WTC11 (cell line): Measurements from ENCODE around the gene CNMD. TPM values are rescaled to one million over a fixed set of nuclear protein-coding genes. Genes with fewer than 3 reads are reported as not detected.

ENCODE experiments used
- ATAC-seq: fragments of 200-7000 bp; cut with Tn5 transposase; 2 replicates; pipeline ENCODE4 v1.10.0; 2021; ENCODE audit warnings: mild to moderate bottlenecking, moderate library complexity
- CTCF ChIA-PET: fragments of 300-600 bp; sonication (Branson Sonifier 250); formaldehyde crosslinking; loops from one replicate; lab custom pipeline; 2021; ENCODE audit warnings: antibody characterized with exemption; lab: Charles Lee
- POLR2A ChIA-PET: fragments of 350-600 bp; sonication (Branson Sonifier 250); formaldehyde crosslinking; loops from one replicate; lab custom pipeline; 2021; ENCODE audit warnings: antibody characterized with exemption; lab: Charles Lee
- DNase-seq: peaks from one replicate; pipeline ENCODE4 v3.0.0; 2021; ENCODE audit warnings: low spot score
- H3K27ac Mint-ChIP-seq: 2 replicates; pipeline ENCODE4 v1.8.0; 2021; ENCODE audit warnings: mixed read lengths
- H3K27me3 Mint-ChIP-seq: 2 replicates; pipeline ENCODE4 v1.8.0; 2021; ENCODE audit warnings: low read depth, mild to moderate bottlenecking, moderate library complexity, mixed read lengths
- H3K36me3 Mint-ChIP-seq: 2 replicates; pipeline ENCODE4 v1.8.0; 2021; ENCODE audit warnings: mixed read lengths
- H3K4me1 Mint-ChIP-seq: 2 replicates; pipeline ENCODE4 v1.8.0; 2022; ENCODE audit warnings: mixed read lengths
- H3K4me3 Mint-ChIP-seq: 2 replicates; pipeline ENCODE4 v1.8.0; 2021; ENCODE audit warnings: mild to moderate bottlenecking, moderate library complexity, mixed read lengths
- H3K9me3 Mint-ChIP-seq: 2 replicates; pipeline ENCODE4 v1.8.0; 2021; ENCODE audit warnings: mixed read lengths
- AFF4 ChIP-seq: sonication (generic); formaldehyde crosslinking; IDR thresholded peaks from 2 replicates; pipeline ENCODE4 v1.8.1; 2023; ENCODE audit warnings: mild to moderate bottlenecking, missing genetic modification reagents, borderline replicate concordance
- FOXJ3 ChIP-seq: sonication (generic); formaldehyde crosslinking; IDR thresholded peaks from 2 replicates; pipeline ENCODE4 v1.9.0; 2021; ENCODE audit warnings: missing genetic modification reagents, mild to moderate bottlenecking, borderline replicate concordance
- IRF1 ChIP-seq: sonication (generic); formaldehyde crosslinking; IDR thresholded peaks from 2 replicates; pipeline ENCODE4 v1.8.0; 2023; ENCODE audit warnings: missing genetic modification reagents
- JAZF1 ChIP-seq: fragments of 250-450 bp; sonication (Bioruptor Pico); IDR thresholded peaks from 2 replicates; pipeline ENCODE4 v1.9.0; 2021; ENCODE audit warnings: moderate library complexity, mild to moderate bottlenecking, inconsistent platforms
- NFE2L1 ChIP-seq: sonication (generic); formaldehyde crosslinking; IDR thresholded peaks from 2 replicates; pipeline ENCODE4 v1.8.1; 2023; ENCODE audit warnings: missing genetic modification reagents
- OVOL2 ChIP-seq: fragments of 250-450 bp; sonication (Bioruptor Pico); IDR thresholded peaks from 2 replicates; pipeline ENCODE4 v1.9.0; 2021; ENCODE audit warnings: mild to moderate bottlenecking, borderline replicate concordance
- SMAD4 ChIP-seq: sonication (generic); formaldehyde crosslinking; IDR thresholded peaks from 2 replicates; pipeline ENCODE4 v1.8.0; 2022; ENCODE audit warnings: mild to moderate bottlenecking, missing genetic modification reagents
- TCF7 ChIP-seq: sonication (generic); formaldehyde crosslinking; IDR thresholded peaks from 2 replicates; pipeline ENCODE4 v1.8.0; 2022; ENCODE audit warnings: mild to moderate bottlenecking, low read depth, missing genetic modification reagents, moderate library complexity
- ZNF232 ChIP-seq: sonication (generic); formaldehyde crosslinking; IDR thresholded peaks from 2 replicates; pipeline ENCODE4 v1.8.0; 2022; ENCODE audit warnings: mild to moderate bottlenecking, missing genetic modification reagents
- ZNF263 ChIP-seq: sonication (generic); formaldehyde crosslinking; IDR thresholded peaks from 2 replicates; pipeline ENCODE4 v1.8.1; 2022; ENCODE audit warnings: low read depth, mild to moderate bottlenecking, moderate library complexity, missing genetic modification reagents
- ZNF396 ChIP-seq: fragments of 250-450 bp; sonication (Bioruptor Pico); IDR thresholded peaks from 2 replicates; pipeline ENCODE4 v1.8.0; 2021; ENCODE audit warnings: mild to moderate bottlenecking, moderate library complexity, borderline replicate concordance
- total RNA-seq: library from RNA; stranded (reverse); gene quantifications from 3 replicates; pipeline ENCODE4 v1.2.3, GENCODE V29; 2021
- TF ChIP-seq, protein P1 (sequence below): sonication (generic); formaldehyde crosslinking; IDR thresholded peaks from 2 replicates; pipeline ENCODE4 v1.8.1; 2023; ENCODE audit warnings: mild to moderate bottlenecking, missing genetic modification reagents
- TF ChIP-seq, protein P2 (sequence below): sonication (generic); formaldehyde crosslinking; IDR thresholded peaks from 2 replicates; pipeline ENCODE4 v1.8.1; 2023; ENCODE audit warnings: mild to moderate bottlenecking, missing genetic modification reagents
- TF ChIP-seq, protein P3 (sequence below): sonication (generic); formaldehyde crosslinking; IDR thresholded peaks from 2 replicates; pipeline ENCODE4 v1.8.0; 2023; ENCODE audit warnings: mild to moderate bottlenecking, missing genetic modification reagents
- TF ChIP-seq, protein P4 (sequence below): sonication (generic); formaldehyde crosslinking; IDR thresholded peaks from 2 replicates; pipeline ENCODE4 v1.8.1; 2022; ENCODE audit warnings: mild to moderate bottlenecking, moderate library complexity, missing genetic modification reagents

CNMD gene
- total RNA-seq, 1 experiment from 2014 or later: 95.1 TPM

DNA sequence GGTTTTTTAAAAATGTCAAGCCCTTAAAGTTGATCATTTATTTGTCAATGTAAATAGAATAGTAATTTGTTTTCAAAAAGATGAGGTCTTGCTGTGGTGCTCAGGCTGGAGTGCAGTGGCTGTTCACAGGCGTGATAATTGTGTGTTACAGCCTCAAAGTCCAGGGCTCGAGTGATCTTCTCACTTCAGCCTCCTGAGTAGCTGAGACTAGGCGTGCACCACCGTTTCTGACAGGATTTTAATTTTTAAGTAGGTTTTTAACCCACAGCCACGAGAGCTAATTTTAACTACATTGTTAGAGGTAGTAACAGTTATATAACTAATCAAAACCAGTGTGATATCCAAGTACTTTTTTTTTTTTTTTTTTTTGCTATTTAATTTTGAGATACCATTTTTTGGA lies 43.1 kb downstream of the CNMD start:
- H3K4me3 Mint-ChIP-seq: no peak overlapping the region
- ChIA-PET CTCF (no interaction called here), POLR2A (no interaction called here)
- no peaks in the 10 kb centered on the region for H3K9me3 Mint-ChIP-seq
- peaks cover 14% of the 10 kb centered on the region; the same call in 1 of the 2 replicates for H3K36me3 Mint-ChIP-seq
- H3K4me1 Mint-ChIP-seq: peaks cover 3% of the 10 kb centered on the region; the same call in 1 of the 2 replicates
- DNase-seq: no peak
- no peak for ATAC-seq
- no peaks in the 10 kb centered on the region for H3K27me3 Mint-ChIP-seq
- no peak overlapping the region for H3K27ac Mint-ChIP-seq
- TF ChIP-seq OVOL2 (CRISPR knock-in tag): no peak
- TF ChIP-seq FOXJ3 (CRISPR knock-in tag): no peak
- TF ChIP-seq JAZF1 (CRISPR knock-in tag): no peak
- TF ChIP-seq TCF7 (CRISPR knock-in tag): no peak
- TF ChIP-seq NFE2L1 (CRISPR knock-in tag): no peak
- TF ChIP-seq, protein P1, sequence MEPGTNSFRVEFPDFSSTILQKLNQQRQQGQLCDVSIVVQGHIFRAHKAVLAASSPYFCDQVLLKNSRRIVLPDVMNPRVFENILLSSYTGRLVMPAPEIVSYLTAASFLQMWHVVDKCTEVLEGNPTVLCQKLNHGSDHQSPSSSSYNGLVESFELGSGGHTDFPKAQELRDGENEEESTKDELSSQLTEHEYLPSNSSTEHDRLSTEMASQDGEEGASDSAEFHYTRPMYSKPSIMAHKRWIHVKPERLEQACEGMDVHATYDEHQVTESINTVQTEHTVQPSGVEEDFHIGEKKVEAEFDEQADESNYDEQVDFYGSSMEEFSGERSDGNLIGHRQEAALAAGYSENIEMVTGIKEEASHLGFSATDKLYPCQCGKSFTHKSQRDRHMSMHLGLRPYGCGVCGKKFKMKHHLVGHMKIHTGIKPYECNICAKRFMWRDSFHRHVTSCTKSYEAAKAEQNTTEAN: no peak
- TF ChIP-seq, protein P2, sequence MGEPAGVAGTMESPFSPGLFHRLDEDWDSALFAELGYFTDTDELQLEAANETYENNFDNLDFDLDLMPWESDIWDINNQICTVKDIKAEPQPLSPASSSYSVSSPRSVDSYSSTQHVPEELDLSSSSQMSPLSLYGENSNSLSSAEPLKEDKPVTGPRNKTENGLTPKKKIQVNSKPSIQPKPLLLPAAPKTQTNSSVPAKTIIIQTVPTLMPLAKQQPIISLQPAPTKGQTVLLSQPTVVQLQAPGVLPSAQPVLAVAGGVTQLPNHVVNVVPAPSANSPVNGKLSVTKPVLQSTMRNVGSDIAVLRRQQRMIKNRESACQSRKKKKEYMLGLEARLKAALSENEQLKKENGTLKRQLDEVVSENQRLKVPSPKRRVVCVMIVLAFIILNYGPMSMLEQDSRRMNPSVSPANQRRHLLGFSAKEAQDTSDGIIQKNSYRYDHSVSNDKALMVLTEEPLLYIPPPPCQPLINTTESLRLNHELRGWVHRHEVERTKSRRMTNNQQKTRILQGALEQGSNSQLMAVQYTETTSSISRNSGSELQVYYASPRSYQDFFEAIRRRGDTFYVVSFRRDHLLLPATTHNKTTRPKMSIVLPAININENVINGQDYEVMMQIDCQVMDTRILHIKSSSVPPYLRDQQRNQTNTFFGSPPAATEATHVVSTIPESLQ (CRISPR knock-in tag): no peak
- no peak for TF ChIP-seq ZNF396
- no peak for TF ChIP-seq SMAD4 (CRISPR knock-in tag)
- no peak for TF ChIP-seq ZNF263 (CRISPR knock-in tag)
- TF ChIP-seq, protein P3, sequence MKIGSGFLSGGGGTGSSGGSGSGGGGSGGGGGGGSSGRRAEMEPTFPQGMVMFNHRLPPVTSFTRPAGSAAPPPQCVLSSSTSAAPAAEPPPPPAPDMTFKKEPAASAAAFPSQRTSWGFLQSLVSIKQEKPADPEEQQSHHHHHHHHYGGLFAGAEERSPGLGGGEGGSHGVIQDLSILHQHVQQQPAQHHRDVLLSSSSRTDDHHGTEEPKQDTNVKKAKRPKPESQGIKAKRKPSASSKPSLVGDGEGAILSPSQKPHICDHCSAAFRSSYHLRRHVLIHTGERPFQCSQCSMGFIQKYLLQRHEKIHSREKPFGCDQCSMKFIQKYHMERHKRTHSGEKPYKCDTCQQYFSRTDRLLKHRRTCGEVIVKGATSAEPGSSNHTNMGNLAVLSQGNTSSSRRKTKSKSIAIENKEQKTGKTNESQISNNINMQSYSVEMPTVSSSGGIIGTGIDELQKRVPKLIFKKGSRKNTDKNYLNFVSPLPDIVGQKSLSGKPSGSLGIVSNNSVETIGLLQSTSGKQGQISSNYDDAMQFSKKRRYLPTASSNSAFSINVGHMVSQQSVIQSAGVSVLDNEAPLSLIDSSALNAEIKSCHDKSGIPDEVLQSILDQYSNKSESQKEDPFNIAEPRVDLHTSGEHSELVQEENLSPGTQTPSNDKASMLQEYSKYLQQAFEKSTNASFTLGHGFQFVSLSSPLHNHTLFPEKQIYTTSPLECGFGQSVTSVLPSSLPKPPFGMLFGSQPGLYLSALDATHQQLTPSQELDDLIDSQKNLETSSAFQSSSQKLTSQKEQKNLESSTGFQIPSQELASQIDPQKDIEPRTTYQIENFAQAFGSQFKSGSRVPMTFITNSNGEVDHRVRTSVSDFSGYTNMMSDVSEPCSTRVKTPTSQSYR (CRISPR knock-in tag): no peak
- TF ChIP-seq AFF4 (CRISPR knock-in tag): no peak
- TF ChIP-seq ZNF232 (CRISPR knock-in tag): no peak
- TF ChIP-seq IRF1 (CRISPR knock-in tag): no peak
- TF ChIP-seq, protein P4, sequence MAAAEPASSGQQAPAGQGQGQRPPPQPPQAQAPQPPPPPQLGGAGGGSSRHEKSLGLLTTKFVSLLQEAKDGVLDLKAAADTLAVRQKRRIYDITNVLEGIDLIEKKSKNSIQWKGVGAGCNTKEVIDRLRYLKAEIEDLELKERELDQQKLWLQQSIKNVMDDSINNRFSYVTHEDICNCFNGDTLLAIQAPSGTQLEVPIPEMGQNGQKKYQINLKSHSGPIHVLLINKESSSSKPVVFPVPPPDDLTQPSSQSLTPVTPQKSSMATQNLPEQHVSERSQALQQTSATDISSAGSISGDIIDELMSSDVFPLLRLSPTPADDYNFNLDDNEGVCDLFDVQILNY (CRISPR knock-in tag): no peak
